Renal cortical epithelial cell (primary cell): ENCODE measurements around the gene VAMP3. TPM values are rescaled to one million over a fixed set of nuclear protein-coding genes. Genes with fewer than 3 reads are reported as not detected.

Experiments
- DNase-seq: peaks from one replicate; pipeline ENCODE4 v3.0.0-alpha.2; 2011; ENCODE audit warnings: low read depth
- total RNA-seq: library from RNA; depleted of rRNA; stranded (reverse); fragments of >200 nt; gene quantifications from 2 replicates; pipeline ENCODE4 v1.2.3, GENCODE V29; 2014

The VAMP3 gene
- total RNA-seq, 1 donor from 2014 or later: 136 TPM

GRCh38 chr1:7813677-7814373 is 42.7 kb downstream of the VAMP3 start:
- DNase-seq: no peak

- no peak for DNase-seq
Observed at GRCh38 chr1:7821282-7821681, 50.2 kb downstream of the VAMP3 start.

GRCh38 chr1:7824701-7825100 is 53.6 kb downstream of the VAMP3 start:
- no peak for DNase-seq

- DNase-seq: no peak
Observed at GRCh38 chr1:7826363-7826762, 55.3 kb downstream of the VAMP3 start.

- DNase-seq: no peak
Observed at GRCh38 chr1:7827126-7827955, 56.2 kb downstream of the VAMP3 start.

Other genes with a start within 250 kb of the VAMP3 start
- gene PER3, start 13.0 kb downstream of the VAMP3 start, total RNA-seq: 0.87 and 0.99 TPM in 2 replicates
- gene UTS2, start 81.8 kb downstream of the VAMP3 start, total RNA-seq: not detected in 2 replicates
- 4.1 and 7.8 TPM in 2 replicates for gene TNFRSF9, start 169.5 kb downstream of the VAMP3 start, total RNA-seq
- 245 and 262 TPM in 2 replicates for gene PARK7, start 190.4 kb downstream of the VAMP3 start, total RNA-seq